ENCODE measurements around the gene UNC45A.
"Not testable (repeated sequence)": the region's sequence is repeated elsewhere in the genome, so short reads cannot be mapped to it uniquely, and the experiment has no call there.

The UNC45A gene

DNA sequence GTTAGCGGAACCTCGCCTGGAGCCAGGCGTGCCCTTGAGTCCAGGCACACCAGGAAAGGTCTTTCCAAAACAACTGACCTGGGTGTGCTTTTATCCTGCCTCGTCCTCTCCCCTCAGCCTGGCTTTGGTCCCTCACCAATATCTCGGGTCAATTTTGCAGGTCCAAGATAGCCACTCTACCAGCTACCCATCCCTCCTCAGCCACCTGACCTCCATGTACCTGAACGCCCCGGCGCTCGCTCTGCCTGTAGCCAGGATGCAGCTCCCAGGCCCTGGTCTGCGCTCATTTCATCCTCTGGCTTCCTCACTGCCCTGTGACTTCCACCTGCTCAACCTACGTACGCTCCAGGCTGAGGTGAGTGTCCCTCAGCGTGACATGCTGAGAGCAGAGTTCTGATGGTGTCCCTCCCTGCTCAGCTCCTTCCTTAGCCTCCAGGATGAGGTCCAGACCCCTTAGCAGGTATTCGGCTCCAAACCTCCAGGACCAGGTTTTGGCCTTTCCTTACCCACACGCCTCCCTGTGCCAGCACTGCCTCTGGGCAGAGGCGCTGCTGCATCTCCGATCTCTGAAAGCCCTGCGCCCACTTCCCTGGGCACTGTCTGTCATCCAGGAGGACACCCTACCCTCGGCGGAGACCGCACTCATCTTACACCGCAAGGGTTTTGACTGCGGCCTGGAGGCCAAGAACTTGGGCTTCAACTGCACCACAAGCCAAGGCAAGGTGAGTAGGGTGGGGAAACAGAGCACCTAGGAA, 16.9 kb upstream of the UNC45A start:
- DNase-seq, result no peak

DNA sequence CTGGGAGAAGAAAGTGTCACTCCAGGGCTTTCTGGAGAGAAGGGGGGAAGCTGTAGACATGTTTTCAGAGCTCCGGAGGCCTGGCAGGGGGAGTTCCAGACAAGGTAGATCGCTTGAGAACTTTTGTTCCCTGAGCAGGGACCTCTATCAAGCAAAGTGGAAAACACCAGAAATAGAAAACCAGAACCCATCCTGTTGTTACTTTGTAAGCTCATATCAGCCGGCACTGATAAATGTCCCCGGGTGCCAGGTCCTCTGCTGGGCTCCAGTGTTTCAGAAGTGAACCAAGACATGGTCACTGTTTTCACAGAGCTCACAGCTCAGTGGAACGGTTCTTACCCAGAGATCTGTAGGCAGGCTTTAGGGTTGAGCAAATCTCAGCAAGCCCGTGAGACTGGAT, 16.2 kb upstream of the UNC45A start:
- DNase-seq, result no peak

DNA sequence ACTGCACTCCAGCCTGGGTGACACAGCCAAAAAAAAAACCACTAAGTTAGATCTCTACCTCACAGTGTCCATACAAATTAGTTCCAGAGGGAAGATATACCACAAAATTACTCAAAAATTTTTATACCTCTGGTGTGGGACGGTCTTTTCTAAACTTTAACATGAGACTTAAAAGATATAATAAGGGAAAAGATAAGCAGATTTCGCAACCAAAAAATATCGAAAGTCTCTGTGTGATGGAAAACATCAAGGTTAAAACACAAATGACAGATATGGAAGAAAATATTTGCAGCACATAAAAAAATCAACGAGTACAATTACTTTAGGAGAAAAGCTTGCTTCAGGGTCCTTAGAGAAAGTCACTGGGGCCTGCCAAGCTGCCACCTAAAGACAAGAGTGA, 13.2 kb upstream of the UNC45A start:
- no peak for DNase-seq

DNA sequence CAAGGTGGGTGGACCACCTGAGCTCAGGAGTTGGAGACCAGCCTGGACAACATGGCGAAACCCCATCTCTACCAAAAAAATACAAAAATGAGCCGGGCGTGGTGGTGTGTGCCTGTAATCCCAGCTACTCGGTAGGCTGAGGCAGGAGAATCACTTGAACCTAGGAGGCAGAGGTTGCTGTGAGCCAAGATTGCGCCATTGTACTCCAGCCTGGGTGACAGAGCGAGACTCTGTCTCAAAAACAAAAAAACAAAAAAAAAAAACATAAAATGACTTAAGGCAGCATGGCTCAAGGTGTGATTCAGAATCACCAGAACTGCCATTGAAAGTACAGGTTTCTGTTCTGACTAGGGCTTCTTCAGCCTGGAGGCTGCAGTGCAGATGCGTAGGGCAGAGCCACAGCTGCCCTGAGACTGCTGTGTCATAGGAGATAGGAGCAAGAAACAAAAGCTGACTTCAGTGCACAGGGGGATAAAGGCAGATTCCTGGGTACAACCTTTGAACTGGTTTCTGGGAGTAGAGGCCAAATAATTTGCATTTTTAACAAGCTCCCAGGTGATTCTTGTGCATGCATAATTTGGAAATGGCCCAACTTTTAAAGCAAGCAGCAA, 12.3 kb upstream of the UNC45A start:
- DNase-seq, result not testable (repeated sequence)

DNA sequence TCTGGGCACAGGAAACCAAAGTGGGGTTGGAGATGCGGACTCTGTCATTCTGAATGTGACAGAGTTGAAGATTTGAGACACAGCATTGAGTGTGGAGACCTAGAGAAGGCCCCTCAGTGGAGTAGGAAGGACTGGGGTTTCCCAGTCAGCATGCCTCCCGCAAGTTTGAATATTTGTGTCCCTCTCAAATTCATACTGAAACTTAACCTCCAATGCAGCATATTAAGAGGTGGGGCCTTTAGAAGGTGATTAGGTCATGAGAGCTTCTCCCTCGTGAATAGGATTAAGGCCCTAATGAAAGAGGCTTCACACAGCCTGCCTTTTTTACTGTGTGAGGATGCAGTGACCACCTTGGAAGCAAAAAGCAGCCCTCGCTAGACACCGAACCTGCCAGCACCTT, 10.7 kb upstream of the UNC45A start:
- no peak for DNase-seq

DNA sequence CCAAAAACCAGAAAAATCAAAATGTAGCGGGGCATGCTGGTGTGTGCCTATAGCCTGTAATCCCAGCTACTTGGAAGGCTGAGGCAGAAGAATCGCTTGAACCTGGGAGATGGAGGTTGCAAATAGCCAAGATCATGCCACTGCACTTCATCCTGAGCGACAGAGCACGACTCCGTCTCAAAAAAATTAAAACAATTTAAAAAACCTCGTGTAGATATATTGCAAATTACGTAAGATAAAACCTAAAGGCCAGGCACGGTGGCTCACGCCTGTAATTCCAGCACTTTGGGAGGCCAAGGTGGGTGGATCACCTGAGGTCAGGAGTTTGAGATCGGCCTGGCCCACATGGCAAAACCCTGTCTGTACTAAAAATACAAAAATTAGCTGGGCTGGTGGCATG, 8.3 kb upstream of the UNC45A start:
- not testable (repeated sequence) for DNase-seq

DNA sequence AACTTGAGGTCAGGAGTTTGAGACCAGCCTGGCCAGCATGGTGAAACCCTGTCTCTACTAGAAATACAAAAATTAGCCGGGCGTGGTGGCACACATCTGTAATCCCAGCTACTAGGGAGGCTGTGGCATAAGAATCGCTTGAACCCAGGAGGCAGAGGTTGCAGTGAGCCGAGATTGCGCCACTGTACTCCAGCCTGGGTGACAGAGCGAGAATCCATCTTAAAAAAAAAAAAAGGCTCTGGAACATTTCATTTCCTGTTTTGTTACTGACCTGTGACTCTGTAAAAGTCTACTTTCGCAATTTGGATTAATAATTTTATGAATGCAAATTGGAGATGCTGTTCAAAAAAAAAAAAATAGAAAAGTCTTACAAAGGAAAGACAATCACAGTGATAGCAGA, 7.0 kb upstream of the UNC45A start:
- not testable (repeated sequence) for DNase-seq

DNA sequence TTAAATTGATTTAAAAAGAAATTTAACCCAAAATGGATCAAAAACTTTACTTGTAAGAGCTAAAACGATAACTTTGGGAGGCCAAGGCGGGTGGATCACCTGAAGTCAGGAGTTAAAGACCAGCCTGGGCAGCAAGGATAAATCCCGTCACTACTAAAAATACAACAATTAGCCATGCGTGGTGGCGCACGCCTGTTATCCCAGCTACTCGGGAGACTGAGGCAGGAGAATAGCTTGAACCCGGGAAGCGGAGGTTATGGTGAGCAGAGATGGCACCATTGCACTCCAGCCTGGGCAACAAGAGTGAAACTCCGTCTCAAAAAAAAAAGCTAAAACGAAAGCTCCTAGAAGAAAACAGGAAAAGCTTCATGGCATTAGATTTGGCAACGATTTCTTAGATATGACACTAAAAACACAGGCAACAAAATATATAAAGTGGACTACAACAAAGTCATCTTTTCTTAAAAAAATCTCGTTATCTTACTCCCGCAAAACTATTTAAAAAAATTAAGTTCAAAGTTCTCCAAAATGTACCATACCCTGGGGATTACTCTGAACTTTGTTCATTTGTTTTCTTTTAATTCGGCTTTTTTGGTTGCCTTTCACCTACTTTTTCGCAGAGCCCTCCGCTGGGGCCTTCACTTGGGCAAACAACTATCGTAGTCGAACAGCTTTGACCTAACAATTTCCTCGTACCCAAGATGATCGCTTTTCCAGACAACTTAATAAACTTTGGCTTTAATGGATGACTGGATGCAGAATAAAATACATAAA, 5.7 kb upstream of the UNC45A start:
- DNase-seq, result no peak

DNA sequence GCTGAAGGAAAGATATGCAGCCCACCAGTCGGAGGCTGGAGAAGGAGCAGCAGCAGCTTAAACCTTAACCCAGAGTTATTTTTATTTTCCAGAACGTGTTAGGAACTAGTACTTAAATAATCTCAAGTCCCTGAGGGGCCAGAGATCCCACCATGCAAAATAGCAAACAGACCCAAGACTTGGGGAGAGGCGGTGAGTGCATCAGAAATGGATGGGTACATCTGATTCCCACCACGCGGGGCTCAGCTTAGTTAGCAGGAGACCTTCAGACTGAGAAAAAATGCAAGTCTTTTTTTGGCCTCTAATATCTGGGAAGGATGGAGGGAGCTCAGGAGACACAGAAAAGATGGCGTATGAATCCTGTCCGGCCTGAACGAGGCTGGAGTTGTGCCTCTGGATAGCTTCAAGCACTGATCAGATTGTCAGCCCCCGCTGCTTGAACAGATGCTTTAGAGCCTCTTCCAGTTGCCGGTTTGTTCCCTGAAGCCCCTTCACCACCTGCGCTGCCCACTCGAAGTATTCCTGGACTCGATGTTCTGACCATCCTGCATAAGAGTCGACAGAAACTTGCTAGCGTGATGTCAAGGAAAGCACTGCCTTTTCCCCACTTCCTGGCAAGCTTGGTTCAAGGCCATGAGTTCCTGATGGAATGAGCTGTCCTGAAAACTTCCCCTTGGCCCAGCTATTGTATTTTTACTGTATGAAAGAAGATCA, 4.1 kb upstream of the UNC45A start:
- no peak for DNase-seq

DNA sequence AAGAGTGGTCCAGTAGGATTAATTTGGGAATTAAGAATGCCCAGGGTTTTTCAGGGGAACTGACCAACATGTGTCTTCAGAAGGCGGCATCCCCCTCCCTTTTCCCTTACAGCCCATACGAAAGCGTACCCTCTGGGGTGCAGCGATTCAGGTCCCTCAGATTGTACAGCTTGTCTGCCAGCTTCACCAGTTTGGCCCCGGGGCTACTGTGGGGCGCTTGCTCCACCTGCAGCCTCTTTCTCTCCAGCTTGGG, 3.6 kb upstream of the UNC45A start:
- DNase-seq, result no peak

DNA sequence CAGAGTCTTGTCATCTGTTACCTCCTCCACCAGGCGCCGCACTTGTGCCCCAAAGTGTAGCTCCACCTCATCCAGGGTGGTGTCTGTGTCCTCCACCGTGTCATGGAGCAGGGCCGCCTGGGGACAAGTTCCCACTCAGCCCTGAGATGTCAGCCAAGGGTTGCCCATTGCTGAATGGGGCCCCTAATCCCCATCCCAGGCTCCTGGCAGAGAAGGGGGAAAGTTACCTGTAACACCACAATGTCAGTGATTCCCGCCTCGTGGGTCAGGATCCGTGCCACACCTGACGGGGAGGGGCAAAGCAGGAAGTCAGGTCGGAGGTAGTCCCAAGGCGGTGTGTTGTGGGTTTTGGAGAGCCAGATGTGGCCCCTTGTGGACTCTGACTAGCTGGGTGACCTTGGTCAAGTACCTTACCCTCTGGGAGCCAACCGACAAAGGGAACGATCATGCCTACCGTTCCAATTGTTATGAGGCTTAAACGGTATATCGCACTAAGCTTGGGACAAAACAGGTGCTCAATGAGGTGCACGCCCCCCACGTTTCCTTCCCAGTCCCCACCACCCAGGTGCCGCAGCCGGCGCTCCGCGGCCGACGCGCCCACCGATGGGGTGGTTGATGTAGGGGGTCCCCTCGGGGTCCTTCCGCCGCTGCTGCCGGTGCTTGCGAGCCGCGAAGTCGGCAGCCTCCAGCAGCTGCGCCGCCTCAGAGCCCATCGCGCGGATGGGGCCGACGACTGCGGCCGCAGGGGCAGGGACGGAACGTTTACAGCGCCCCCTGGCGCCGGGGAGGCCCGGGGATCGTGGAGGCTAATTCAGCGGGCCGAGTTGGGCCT, 3.0 kb upstream of the UNC45A start, which contains the start of gene HDDC3:
HDDC3 (minus strand) TSS at position 722 of the 832 bp plus-strand sequence; CDS start at position 713, 9 bp downstream.
- DNase-seq, result peak; percentile 78

DNA sequence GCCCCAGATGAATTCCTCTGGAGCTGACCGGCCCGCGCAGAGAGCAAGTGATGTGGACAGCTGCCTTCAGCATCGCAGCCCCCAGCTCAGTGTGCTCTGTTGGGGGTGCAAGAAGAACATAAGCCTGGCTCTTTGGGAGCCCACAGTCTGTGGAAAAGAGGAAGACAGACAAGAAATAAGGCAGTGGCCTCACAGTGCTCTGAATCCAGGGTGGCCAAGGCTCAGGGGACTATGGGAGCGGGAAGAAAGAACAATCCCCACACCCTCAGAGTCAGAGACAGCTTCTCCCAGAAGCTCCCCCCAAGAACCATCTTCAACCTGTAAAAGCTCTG, 2.5 kb upstream of the UNC45A start:
- DNase-seq, result no peak

DNA sequence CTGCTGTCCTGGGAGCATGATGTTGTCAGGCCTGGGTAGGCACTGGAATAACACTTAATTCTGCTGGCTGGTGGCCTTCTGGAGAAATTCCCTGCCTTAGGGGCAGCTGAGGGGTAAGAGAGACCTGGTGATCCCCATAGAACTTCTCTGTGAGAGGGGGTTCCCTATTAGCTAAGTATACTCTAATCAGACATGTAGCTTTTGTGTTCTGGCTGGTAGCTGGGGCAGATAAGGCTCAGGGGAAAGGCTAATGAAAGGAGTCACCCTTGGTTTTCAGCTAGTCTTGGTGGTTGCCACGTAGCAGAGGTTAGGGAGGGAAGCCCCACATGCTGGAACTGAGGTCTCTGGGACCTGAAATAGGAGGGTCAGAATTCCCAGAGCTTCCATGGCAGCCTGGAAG, 1.8 kb upstream of the UNC45A start:
- DNase-seq, result no peak

DNA sequence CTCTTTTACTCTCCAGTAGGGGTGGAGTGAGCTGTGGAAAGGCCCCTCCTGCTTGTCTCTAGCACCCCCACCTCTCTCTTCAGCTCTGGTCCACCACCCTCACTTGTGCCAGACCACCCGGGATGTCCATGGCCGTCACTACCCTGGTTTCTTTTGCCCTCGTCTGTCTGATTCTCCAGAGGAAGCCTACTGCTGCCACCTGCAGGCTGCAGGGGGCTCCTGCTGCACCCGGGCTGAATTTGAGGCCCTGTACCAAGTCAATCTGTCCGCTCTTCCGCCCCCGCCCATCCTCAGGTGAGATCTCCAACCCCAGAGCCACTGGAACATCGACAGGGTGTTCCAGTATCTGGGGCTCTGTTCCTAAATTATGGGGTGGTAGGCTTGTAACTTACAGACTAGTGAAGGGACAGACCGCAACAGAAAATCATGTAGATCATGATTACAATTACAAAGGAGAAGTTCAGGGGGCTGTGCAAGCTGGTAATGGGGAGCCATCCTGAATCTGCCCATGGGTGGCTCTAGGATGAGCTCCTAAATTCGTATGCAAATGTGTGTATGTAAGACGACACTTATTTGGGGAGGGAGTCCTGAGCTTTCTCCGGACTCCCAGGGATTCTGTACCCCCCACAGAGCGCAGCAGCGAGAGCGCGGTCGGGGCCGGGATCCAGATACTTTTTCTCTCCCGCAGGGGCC, 683 bp upstream of the UNC45A start:
- DNase-seq, result peak; percentile 80

DNA sequence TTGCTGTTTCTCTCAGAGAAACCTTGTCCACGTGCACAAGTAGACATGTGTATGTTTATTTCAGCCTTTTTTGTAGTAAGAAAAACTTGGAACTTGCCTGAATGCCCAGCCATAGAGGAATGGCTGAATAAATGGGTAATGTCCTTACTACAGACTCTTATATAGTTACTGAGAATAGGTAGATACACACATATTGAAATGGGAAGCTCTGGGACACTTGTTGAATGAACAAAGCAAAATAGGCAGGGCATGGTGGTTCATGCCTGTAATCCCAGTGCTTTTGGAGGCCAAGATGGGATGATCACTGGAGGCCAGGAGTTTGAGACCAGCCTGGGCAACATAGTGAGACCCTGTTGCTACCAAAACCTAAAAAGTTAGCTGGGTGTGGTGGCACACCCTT, 1.7 kb downstream of the UNC45A start:
- no peak for DNase-seq

DNA sequence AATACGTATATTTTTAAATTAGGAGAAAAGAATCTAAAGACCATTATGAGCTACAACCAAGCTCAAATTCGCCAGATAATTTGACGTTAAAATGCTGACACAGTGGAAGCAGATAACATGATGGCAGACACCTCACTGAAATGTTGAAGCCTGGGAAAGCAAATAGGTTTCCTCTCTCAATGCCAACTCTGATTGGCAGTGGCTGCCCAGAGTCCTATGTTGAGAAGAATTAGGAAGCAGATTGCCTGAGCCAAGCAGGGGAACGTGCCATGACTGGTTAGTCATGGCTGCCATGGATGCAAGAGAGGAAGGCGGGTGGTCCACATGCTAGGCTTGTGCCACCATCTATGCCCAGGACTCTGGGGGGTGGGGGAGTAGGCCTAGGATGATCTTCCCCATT, 3.2 kb downstream of the UNC45A start:
- no peak for DNase-seq

DNA sequence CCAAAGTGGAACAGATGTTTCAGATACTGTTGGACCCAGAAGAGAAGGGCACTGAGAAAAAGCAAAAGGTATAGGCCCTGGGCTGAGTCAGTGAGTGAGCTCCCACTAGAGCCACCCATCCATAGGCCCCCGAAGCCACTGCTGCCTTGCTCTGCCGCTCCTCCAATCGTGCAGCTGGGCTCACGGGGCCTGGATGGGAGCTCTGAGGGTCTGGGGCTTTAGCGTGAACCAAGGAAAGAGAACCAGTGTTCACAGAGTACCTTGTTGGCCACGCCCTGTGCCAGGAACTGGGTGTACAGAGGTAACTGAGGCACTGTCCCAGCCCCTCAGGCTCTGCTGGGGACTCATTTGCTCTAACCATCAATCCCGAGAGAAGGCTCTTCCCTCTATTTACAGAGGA, 4.7 kb downstream of the UNC45A start:
- DNase-seq, result no peak

DNA sequence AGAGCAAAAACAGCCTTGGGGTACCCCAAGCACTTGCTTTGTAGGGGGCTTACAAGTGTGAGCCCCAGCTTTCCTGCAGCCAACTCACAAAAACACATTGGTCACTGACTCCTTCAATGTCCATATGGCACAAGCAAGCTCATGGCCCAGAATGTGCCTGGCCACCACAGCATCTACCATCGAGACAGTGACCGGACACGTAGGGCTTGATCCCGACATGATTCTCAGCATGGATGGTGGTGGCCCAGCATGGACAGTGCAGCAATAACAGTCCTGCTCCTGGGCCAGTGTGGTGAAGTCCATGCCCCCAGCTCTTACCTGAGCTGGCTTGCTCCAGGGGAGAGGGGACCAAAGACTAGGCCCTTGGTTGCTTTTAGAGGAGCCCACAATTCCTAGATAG, 6.0 kb downstream of the UNC45A start:
- DNase-seq, result no peak

DNA sequence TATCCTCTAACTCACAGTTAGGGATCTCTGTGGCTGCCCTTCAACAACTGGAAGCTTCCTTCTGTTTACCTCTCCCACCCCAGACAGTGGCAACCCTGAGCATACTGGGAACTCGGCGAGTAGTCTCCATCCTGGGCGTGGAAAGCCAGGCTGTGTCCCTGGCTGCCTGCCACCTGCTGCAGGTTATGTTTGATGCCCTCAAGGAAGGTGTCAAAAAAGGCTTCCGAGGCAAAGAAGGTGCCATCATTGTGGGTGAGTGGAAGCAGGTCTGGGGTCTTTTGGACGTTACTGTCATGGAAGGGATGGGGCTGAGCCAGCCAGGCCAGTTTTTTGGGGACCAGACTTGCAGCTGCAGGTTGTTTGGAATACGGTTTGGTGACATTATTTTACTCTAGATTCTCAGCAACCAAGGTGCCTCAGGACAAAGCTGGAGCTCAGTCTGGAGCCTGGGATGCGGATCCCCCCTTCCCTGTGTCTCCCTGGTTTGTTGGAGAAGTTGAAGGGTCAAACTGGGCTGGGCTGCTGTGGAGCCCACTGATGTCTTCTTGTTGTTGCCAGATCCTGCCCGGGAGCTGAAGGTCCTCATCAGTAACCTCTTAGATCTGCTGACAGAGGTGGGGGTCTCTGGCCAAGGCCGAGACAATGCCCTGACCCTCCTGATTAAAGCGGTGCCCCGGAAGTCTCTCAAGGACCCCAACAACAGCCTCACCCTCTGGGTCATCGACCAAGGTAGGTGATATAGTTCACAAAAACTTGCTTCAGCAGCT, 7.5 kb downstream of the UNC45A start:
- DNase-seq, result no peak

DNA sequence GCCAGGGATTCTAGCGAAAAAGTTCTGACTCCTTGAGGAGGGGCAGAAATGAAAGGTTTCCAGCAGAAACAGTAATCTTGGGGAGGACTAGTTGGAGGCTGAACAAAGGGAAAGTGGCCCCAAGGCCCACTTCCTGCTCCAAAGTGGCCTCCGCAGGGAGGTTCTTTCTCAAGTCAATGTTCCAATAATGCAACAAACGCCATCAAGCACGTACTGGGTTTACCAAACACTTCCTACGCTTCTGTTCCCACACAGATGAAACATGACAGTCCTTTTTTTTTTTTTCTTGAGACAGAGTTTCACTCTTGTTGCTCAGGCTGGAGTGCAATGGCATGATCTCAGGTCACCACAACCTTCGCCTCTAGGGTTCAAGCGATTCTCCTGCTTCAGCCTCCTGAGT, 10.0 kb downstream of the UNC45A start:
- DNase-seq, result no peak

DNA sequence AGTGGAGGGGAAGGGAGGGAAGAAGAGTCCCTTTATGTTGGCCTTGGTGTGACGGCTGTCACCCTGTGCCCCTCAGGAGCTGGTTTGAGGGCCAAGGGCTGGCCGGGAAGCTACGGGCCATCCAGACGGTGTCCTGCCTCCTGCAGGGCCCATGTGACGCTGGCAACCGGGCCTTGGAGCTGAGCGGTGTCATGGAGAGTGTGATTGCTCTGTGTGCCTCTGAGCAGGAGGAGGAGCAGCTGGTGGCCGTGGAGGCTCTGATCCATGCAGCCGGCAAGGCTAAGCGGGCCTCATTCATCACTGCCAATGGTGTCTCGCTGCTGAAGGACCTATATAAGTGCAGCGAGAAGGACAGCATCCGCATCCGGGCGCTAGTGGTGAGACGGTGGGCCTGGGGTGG, 11.5 kb downstream of the UNC45A start:
- DNase-seq, result no peak
